ENCODE measurements around the gene F2RL3. TPM values are rescaled to one million over a fixed set of nuclear protein-coding genes. Genes with fewer than 3 reads are reported as not detected.

F2RL3 gene
- total RNA-seq, 2 donors from 2014 or later = 4.9 to 5.4 TPM

DNA sequence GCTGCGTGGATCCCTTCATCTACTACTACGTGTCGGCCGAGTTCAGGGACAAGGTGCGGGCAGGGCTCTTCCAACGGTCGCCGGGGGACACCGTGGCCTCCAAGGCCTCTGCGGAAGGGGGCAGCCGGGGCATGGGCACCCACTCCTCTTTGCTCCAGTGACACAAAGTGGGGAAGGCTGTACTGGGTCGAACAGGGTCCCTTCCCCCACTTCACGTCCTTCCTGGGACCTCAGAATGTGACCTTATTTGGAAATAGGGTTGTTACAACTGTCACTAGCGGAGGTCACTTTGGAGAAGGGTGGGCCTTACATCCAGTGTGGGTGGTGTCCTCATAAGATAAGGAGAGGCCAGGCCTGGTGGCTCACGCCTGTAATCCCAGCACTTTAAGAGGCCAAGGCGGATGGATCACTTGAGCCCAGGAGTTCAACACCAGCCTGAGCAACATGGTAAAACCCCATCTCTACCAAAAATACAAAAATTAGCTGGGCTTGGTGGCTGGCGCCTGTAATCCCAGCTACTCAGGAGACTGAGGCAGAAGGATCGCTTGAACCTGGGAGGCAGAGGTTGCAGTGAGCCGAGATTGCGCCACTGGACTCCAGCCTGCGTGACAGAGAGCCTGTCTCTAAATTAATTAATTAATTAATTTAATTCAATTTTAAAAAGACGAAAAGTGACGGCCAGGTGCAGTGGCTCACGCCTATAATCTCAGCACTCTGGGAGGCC is 1.8 kb downstream of the F2RL3 start:
- no peaks in the 10 kb centered on the region for H3K27me3 ChIP-seq (replicated peaks; ENCODE audit: insufficient read depth)
- no peaks in the 10 kb centered on the region for H3K36me3 ChIP-seq
- no peak overlapping the region for H3K27ac ChIP-seq
- TF ChIP-seq, protein P1, sequence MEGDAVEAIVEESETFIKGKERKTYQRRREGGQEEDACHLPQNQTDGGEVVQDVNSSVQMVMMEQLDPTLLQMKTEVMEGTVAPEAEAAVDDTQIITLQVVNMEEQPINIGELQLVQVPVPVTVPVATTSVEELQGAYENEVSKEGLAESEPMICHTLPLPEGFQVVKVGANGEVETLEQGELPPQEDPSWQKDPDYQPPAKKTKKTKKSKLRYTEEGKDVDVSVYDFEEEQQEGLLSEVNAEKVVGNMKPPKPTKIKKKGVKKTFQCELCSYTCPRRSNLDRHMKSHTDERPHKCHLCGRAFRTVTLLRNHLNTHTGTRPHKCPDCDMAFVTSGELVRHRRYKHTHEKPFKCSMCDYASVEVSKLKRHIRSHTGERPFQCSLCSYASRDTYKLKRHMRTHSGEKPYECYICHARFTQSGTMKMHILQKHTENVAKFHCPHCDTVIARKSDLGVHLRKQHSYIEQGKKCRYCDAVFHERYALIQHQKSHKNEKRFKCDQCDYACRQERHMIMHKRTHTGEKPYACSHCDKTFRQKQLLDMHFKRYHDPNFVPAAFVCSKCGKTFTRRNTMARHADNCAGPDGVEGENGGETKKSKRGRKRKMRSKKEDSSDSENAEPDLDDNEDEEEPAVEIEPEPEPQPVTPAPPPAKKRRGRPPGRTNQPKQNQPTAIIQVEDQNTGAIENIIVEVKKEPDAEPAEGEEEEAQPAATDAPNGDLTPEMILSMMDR (IDR thresholded peaks at IDR 0.05) = no peak
- H3K9me3 ChIP-seq = no peaks in the 10 kb centered on the region
- DNase-seq (ENCODE audit: low spot score) = no peak
- H3K4me1 ChIP-seq (ENCODE audit: control insufficient read depth in 1 of 2, low read depth in 2 of 2) = peaks cover 0 to 12% of the 10 kb centered on the region in 2 donors
- ATAC-seq (ENCODE audit: insufficient number of reproducible peaks, low FRiP score, low read depth) = no peak
- no peak overlapping the region for H3K4me3 ChIP-seq

DNA sequence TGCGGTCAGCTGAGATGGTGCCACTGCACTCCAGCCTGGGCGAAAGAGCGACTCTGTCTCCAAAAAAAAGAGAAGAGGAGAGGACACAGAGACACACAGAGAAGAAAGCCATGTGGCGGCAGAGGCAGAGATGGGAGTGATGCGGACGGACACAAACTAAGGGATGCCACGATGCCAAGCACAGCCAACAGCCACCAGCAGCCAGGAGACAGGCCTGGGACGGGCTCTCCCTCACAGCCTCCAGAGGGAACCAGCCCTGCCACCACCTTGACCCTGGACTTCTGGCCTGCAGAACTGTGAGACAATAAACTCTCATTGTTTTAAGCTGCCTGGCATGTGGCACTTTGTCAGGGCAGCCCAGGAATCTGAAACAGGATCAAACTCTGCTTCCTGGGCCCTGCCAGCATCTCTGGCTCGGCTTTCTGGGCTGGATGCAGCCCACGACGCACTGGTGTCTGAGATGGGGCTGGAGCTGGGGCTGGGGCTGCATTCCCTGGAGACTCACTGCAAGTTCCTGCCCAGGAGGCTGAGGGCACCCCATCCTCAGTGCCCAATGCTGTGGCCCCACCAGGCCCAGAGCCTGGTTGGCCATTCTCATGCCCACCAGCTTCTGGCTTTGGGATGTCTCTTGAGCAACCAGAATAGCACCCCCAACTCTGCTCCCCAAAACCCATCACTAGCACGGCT is 3.0 kb downstream of the F2RL3 start:
- H3K9me3 ChIP-seq = no peaks in the 10 kb centered on the region
- TF ChIP-seq, protein P1 (IDR thresholded peaks at IDR 0.05) = no peak
- H3K36me3 ChIP-seq = no peaks in the 10 kb centered on the region
- peaks cover 3 to 19% of the 10 kb centered on the region in 2 donors for H3K4me1 ChIP-seq (ENCODE audit: control insufficient read depth in 1 of 2, low read depth in 2 of 2)
- no peak overlapping the region for H3K4me3 ChIP-seq
- DNase-seq (ENCODE audit: low spot score) (no peak), ATAC-seq (ENCODE audit: insufficient number of reproducible peaks, low FRiP score, low read depth) (no peak)
- H3K27me3 ChIP-seq (replicated peaks; ENCODE audit: insufficient read depth) = no peaks in the 10 kb centered on the region
- H3K27ac ChIP-seq = no peak overlapping the region

- Histone ChIP-seq H3K27ac (no peak overlapping the region), H3K4me1 (ENCODE audit: control insufficient read depth in 1 of 2, low read depth in 2 of 2) (peaks cover 3 to 19% of the 10 kb centered on the region in 2 donors), H3K36me3 (no peaks in the 10 kb centered on the region), H3K4me3 (no peak overlapping the region), H3K27me3 (replicated peaks; ENCODE audit: insufficient read depth) (no peaks in the 10 kb centered on the region), H3K9me3 (no peaks in the 10 kb centered on the region)
- DNase-seq (ENCODE audit: low spot score) = no peak
- TF ChIP-seq, protein P1 (IDR thresholded peaks at IDR 0.05) = no peak
- ATAC-seq (ENCODE audit: insufficient number of reproducible peaks, low FRiP score, low read depth) = no peak
These were observed 3.6 kb downstream of the F2RL3 start for GRCh38 chr19:16892436-16892835.

GRCh38 chr19:16892868-16893685 is 4.3 kb downstream of the F2RL3 start:
- H3K9me3 ChIP-seq = no peaks in the 10 kb centered on the region
- H3K4me3 ChIP-seq = no peak overlapping the region
- peaks cover 3 to 23% of the 10 kb centered on the region in 2 donors for H3K4me1 ChIP-seq (ENCODE audit: control insufficient read depth in 1 of 2, low read depth in 2 of 2)
- TF ChIP-seq, protein P1 (IDR thresholded peaks at IDR 0.05) = no peak
- no peak for ATAC-seq (ENCODE audit: insufficient number of reproducible peaks, low FRiP score, low read depth)
- H3K27me3 ChIP-seq (replicated peaks; ENCODE audit: insufficient read depth) = no peaks in the 10 kb centered on the region
- H3K36me3 ChIP-seq = no peaks in the 10 kb centered on the region
- no peak overlapping the region for H3K27ac ChIP-seq
- DNase-seq (ENCODE audit: low spot score) = no peak

DNA sequence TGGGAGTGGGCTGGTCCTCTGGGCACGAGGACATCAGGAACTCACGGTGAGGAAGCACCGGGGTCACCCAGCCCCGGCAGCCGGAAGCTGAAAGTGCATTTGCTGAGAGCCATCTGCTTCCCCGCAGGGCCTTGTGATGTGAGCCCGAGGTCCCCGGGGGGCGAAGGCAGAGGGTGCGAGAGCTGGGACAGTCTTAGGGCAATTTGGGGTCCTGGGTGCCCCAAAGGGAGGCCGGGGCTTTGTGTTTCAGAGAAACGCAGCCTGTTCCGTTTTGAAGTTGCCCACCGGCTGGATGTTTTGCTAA is 4.8 kb downstream of the F2RL3 start:
- Histone ChIP-seq H3K9me3 (no peaks in the 10 kb centered on the region), H3K4me3 (no peak overlapping the region), H3K27ac (no peak overlapping the region), H3K27me3 (replicated peaks; ENCODE audit: insufficient read depth) (no peaks in the 10 kb centered on the region), H3K36me3 (no peaks in the 10 kb centered on the region), H3K4me1 (ENCODE audit: control insufficient read depth in 1 of 2, low read depth in 2 of 2) (peaks cover 3 to 24% of the 10 kb centered on the region in 2 donors)
- TF ChIP-seq, protein P1 (IDR thresholded peaks at IDR 0.05) = no peak
- ATAC-seq (ENCODE audit: insufficient number of reproducible peaks, low FRiP score, low read depth) (no peak), DNase-seq (ENCODE audit: low spot score) (no peak)
